Astrocyte (in vitro differentiated cells and primary cell): Measurements from ENCODE around the gene PITPNB. TPM values are rescaled to one million over a fixed set of nuclear protein-coding genes. Genes with fewer than 3 reads are reported as not detected.

ENCODE experiments used
- DNase-seq: peaks from one replicate; pipeline ENCODE4 v3.0.0-alpha.2; 2010; ENCODE audit warnings: low read depth
- FAIRE-seq: peaks from 2 replicates; lab custom pipeline; 2011; peaks lifted over from hg19 to GRCh38; lab: Jason Lieb, UNC
- H2AFZ ChIP-seq: 2 replicates; pipeline ENCODE4 v1.6.0; 2012; ENCODE audit warnings: low read depth, low read length, inconsistent platforms
- H3K27ac ChIP-seq: 2 replicates; pipeline ENCODE4 v1.5.1; 2011; ENCODE audit warnings: low read depth, low read length, inconsistent platforms
- H3K27me3 ChIP-seq: 2 replicates; pipeline ENCODE4 v1.6.0; 2011; ENCODE audit warnings: low read length, inconsistent platforms; ENCODE audit not compliant: insufficient read depth
- H3K36me3 ChIP-seq: 2 replicates; pipeline ENCODE4 v1.5.1; 2011; ENCODE audit warnings: low read length, inconsistent platforms; ENCODE audit not compliant: insufficient read depth
- H3K4me1 ChIP-seq: 2 replicates; pipeline ENCODE4 v1.5.1; 2011; ENCODE audit warnings: low read length, inconsistent platforms; ENCODE audit not compliant: insufficient read depth
- H3K4me2 ChIP-seq: 2 replicates; pipeline ENCODE4 v1.6.0; 2012; ENCODE audit warnings: low read length, inconsistent platforms
- H3K4me3 ChIP-seq: 2 replicates; pipeline ENCODE4 v1.5.1; 2011; ENCODE audit warnings: low read depth, mild to moderate bottlenecking, low read length, inconsistent platforms; ENCODE audit not compliant: insufficient read depth
- H3K79me2 ChIP-seq: 2 replicates; pipeline ENCODE4 v1.6.0; 2012; ENCODE audit warnings: mild to moderate bottlenecking, low read length, inconsistent platforms; ENCODE audit not compliant: insufficient read depth
- H3K9ac ChIP-seq: 2 replicates; pipeline ENCODE4 v1.6.0; 2012; ENCODE audit warnings: mild to moderate bottlenecking, low read length, inconsistent platforms
- H3K9me3 ChIP-seq: 2 replicates; pipeline ENCODE4 v1.5.1; 2012; ENCODE audit warnings: low read depth, mild to moderate bottlenecking, low read length, inconsistent platforms; ENCODE audit not compliant: insufficient read depth
- H4K20me1 ChIP-seq: 2 replicates; pipeline ENCODE4 v1.6.0; 2012; ENCODE audit warnings: low read length, inconsistent platforms; ENCODE audit not compliant: insufficient read depth
- H3K27ac Mint-ChIP-seq: one replicate; pipeline ENCODE4 v1.8.0; 2021; ENCODE audit warnings: mild to moderate bottlenecking, mixed read lengths; ENCODE audit not compliant: unreplicated experiment
- H3K27me3 Mint-ChIP-seq: one replicate; pipeline ENCODE4 v1.8.0; 2021; ENCODE audit warnings: low read depth, mixed read lengths; ENCODE audit not compliant: unreplicated experiment
- H3K36me3 Mint-ChIP-seq: one replicate; pipeline ENCODE4 v1.8.0; 2021; ENCODE audit warnings: low read depth, mixed read lengths; ENCODE audit not compliant: unreplicated experiment
- H3K4me1 Mint-ChIP-seq: one replicate; pipeline ENCODE4 v1.8.0; 2021; ENCODE audit warnings: low read depth, mixed read lengths; ENCODE audit not compliant: unreplicated experiment
- H3K4me3 Mint-ChIP-seq: one replicate; pipeline ENCODE4 v1.8.0; 2021; ENCODE audit warnings: mild to moderate bottlenecking, moderate library complexity, mixed read lengths; ENCODE audit not compliant: unreplicated experiment
- H3K9me3 Mint-ChIP-seq: one replicate; pipeline ENCODE4 v1.8.0; 2021; ENCODE audit warnings: mild to moderate bottlenecking, mixed read lengths; ENCODE audit not compliant: unreplicated experiment
- CTCF ChIP-seq: IDR thresholded peaks from 2 replicates; pipeline ENCODE4 v1.5.1; 2011; ENCODE audit warnings: low read depth, mild to moderate bottlenecking, inconsistent platforms, low read length, moderate library complexity; ENCODE audit not compliant: insufficient read depth
- EZH2 ChIP-seq: IDR thresholded peaks from 2 replicates; pipeline ENCODE4 v1.6.1; 2012; ENCODE audit warnings: mild to moderate bottlenecking, low read length, inconsistent platforms; ENCODE audit not compliant: insufficient read depth
- total RNA-seq: library from RNA; stranded (reverse); gene quantifications from 2 replicates; pipeline ENCODE4 v1.2.1, GENCODE V29; 2021

Gene PITPNB
- total RNA-seq, 1 donor from 2014 or later = 90.6 TPM

GRCh38 chr22:27851974-27852746 is 66.9 kb downstream of the PITPNB start:
- Histone ChIP-seq H3K4me3 (no peak overlapping the region), H3K4me2 (no peak overlapping the region), H2AFZ (no peak overlapping the region), H3K79me2 (peaks cover 17% of the 10 kb centered on the region), H3K4me1 (peaks cover 5% of the 10 kb centered on the region), H3K36me3 (peaks cover 51% of the 10 kb centered on the region), H3K27ac (no peak overlapping the region), H3K27me3 (no peaks in the 10 kb centered on the region), H4K20me1 (peaks cover 40% of the 10 kb centered on the region), H3K9ac (no peak overlapping the region), H3K9me3 (no peaks in the 10 kb centered on the region)
- H3K36me3 Mint-ChIP-seq = peaks cover 22% of the 10 kb centered on the region
- FAIRE-seq (peak; percentile 64), DNase-seq (no peak)
- TF ChIP-seq EZH2 = no peak
- TF ChIP-seq CTCF = no peak
- H3K4me3 Mint-ChIP-seq = no peak overlapping the region
- no peak overlapping the region for H3K27ac Mint-ChIP-seq
- peaks cover 32% of the 10 kb centered on the region for H3K4me1 Mint-ChIP-seq
- H3K27me3 Mint-ChIP-seq = no peaks in the 10 kb centered on the region
- no peaks in the 10 kb centered on the region for H3K9me3 Mint-ChIP-seq

GRCh38 chr22:27850000-27850521 is 69.0 kb downstream of the PITPNB start:
- Mint-ChIP-seq H3K27ac (no peak overlapping the region), H3K4me1 (peaks cover 36% of the 10 kb centered on the region), H3K27me3 (no peaks in the 10 kb centered on the region), H3K4me3 (no peak overlapping the region), H3K36me3 (peaks cover 25% of the 10 kb centered on the region), H3K9me3 (no peaks in the 10 kb centered on the region)
- Histone ChIP-seq H3K27me3 (no peaks in the 10 kb centered on the region), H2AFZ (no peak overlapping the region), H3K4me3 (no peak overlapping the region), H3K27ac (no peak overlapping the region), H3K9ac (no peak overlapping the region), H3K36me3 (peaks cover 42% of the 10 kb centered on the region), H3K4me1 (peaks cover 5% of the 10 kb centered on the region), H3K79me2 (no peaks in the 10 kb centered on the region), H4K20me1 (peaks cover 25% of the 10 kb centered on the region), H3K4me2 (peak overlapping the region; percentile 19), H3K9me3 (no peaks in the 10 kb centered on the region)
- DNase-seq = peak; percentile 65
- FAIRE-seq = no peak
- TF ChIP-seq EZH2 (no peak), CTCF (no peak)

GRCh38 chr22:27848005-27848404 is 71.1 kb downstream of the PITPNB start:
- Histone ChIP-seq H3K27ac (no peak overlapping the region), H3K79me2 (no peaks in the 10 kb centered on the region), H2AFZ (no peak overlapping the region), H3K9me3 (no peaks in the 10 kb centered on the region), H3K27me3 (no peaks in the 10 kb centered on the region), H4K20me1 (peaks cover 17% of the 10 kb centered on the region), H3K36me3 (peaks cover 30% of the 10 kb centered on the region), H3K4me2 (no peak overlapping the region), H3K9ac (no peak overlapping the region), H3K4me3 (no peak overlapping the region), H3K4me1 (peaks cover 5% of the 10 kb centered on the region)
- Mint-ChIP-seq H3K9me3 (no peaks in the 10 kb centered on the region), H3K4me1 (peaks cover 31% of the 10 kb centered on the region), H3K27me3 (no peaks in the 10 kb centered on the region), H3K36me3 (peaks cover 25% of the 10 kb centered on the region), H3K4me3 (no peak overlapping the region), H3K27ac (no peak overlapping the region)
- FAIRE-seq (no peak), DNase-seq (no peak)
- no peak for TF ChIP-seq EZH2
- TF ChIP-seq CTCF = no peak
